ENCODE results near the gene IDI2. TPM values are rescaled to one million over a fixed set of nuclear protein-coding genes. Genes with fewer than 3 reads are reported as not detected.

Gene IDI2
- total and polyA plus RNA-seq, 4 donors: 0.05 to 0.18 (median 0.08) TPM; not detected in 1

- no peaks in the 10 kb centered on the region for H3K27me3 ChIP-seq (ENCODE audit: control insufficient read depth in 3 of 3, insufficient read depth in 3 of 3, low read length in 2 of 3)
- no peaks in the 10 kb centered on the region for H3K4me1 ChIP-seq (ENCODE audit: control insufficient read depth in 5 of 5, insufficient read depth in 5 of 5, low read length in 5 of 5)
- 73 to 89% methylated on average over 12 of the region's 12 CpGs for WGBS, 2 donors
- H3K36me3 ChIP-seq (ENCODE audit: control insufficient read depth in 4 of 4, insufficient read depth in 4 of 4, low read length in 4 of 4): peaks cover 0 to 11% (median 6%) of the 10 kb centered on the region in 4 donors
- no peak for DNase-seq
- no peak for ATAC-seq (ENCODE audit: insufficient read depth, low FRiP score)
- no peak overlapping the region for H3K9ac ChIP-seq (ENCODE audit: insufficient read depth in 1 of 2, low read length in 2 of 2)
- H3K4me3 ChIP-seq: no peak overlapping the region
- TF ChIP-seq CTCF (IDR thresholded peaks at IDR 0.05; ENCODE audit: control extremely low read depth, extremely low read depth): no peak
- H3K9me3 ChIP-seq (ENCODE audit: control insufficient read depth in 4 of 4, insufficient read depth in 3 of 4, low read length in 3 of 4): peaks cover 0 to 2% (median 0%) of the 10 kb centered on the region in 4 donors
- H3K27ac ChIP-seq (ENCODE audit: low read depth in 1 of 2, low read length in 1 of 2): no peak overlapping the region
These were observed 3.2 kb downstream of the IDI2 start for GRCh38 chr10:1022413-1022812.

GRCh38 chr10:1020958-1021357 lies 4.7 kb downstream of the IDI2 start:
- Histone ChIP-seq H3K27me3 (ENCODE audit: control insufficient read depth in 3 of 3, insufficient read depth in 3 of 3, low read length in 2 of 3) (no peaks in the 10 kb centered on the region), H3K36me3 (ENCODE audit: control insufficient read depth in 4 of 4, insufficient read depth in 4 of 4, low read length in 4 of 4) (peaks cover 5 to 20% (median 12%) of the 10 kb centered on the region in 4 donors), H3K27ac (ENCODE audit: low read depth in 1 of 2, low read length in 1 of 2) (no peak overlapping the region), H3K9ac (ENCODE audit: insufficient read depth in 1 of 2, low read length in 2 of 2) (no peak overlapping the region), H3K9me3 (ENCODE audit: control insufficient read depth in 4 of 4, insufficient read depth in 3 of 4, low read length in 3 of 4) (peaks cover 0 to 2% (median 0%) of the 10 kb centered on the region in 4 donors), H3K4me1 (ENCODE audit: control insufficient read depth in 5 of 5, insufficient read depth in 5 of 5, low read length in 5 of 5) (no peaks in the 10 kb centered on the region), H3K4me3 (no peak overlapping the region)
- no peak for TF ChIP-seq CTCF (IDR thresholded peaks at IDR 0.05; ENCODE audit: control extremely low read depth, extremely low read depth)
- ATAC-seq (ENCODE audit: insufficient read depth, low FRiP score) (no peak), DNase-seq (no peak)
- WGBS, 2 donors: 95 to 96% methylated on average over 9 of the region's 9 CpGs

DNA sequence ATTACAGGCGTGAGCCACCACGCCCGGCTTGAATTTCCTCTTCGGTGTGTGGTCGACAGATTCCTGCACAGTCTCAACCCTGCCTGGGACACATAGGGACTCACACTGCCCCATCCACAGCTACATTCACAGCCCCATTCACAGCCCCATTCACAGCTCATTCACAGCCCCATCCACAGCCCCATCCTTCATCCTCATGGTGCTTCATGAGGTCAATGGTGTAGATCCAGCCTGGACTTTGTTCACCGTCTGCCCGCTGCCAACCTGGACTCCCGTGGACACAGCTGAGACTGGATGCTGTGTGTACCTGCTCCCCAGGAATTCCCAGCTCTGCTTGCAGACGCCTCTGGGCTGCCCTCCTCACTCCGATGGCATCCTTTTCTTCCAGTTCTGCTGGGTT lies 5.2 kb downstream of the IDI2 start:
- ATAC-seq (ENCODE audit: insufficient read depth, low FRiP score) (no peak), DNase-seq (no peak)
- H3K27ac ChIP-seq (ENCODE audit: low read depth in 1 of 2, low read length in 1 of 2): no peak overlapping the region
- H3K4me1 ChIP-seq (ENCODE audit: control insufficient read depth in 5 of 5, insufficient read depth in 5 of 5, low read length in 5 of 5): no peaks in the 10 kb centered on the region
- TF ChIP-seq CTCF (IDR thresholded peaks at IDR 0.05; ENCODE audit: control extremely low read depth, extremely low read depth): no peak
- H3K27me3 ChIP-seq (ENCODE audit: control insufficient read depth in 3 of 3, insufficient read depth in 3 of 3, low read length in 2 of 3): no peaks in the 10 kb centered on the region
- peaks cover 0 to 2% (median 0%) of the 10 kb centered on the region in 4 donors for H3K9me3 ChIP-seq (ENCODE audit: control insufficient read depth in 4 of 4, insufficient read depth in 3 of 4, low read length in 3 of 4)
- no peak overlapping the region for H3K9ac ChIP-seq (ENCODE audit: insufficient read depth in 1 of 2, low read length in 2 of 2)
- 94 to 96% methylated on average over 10 of the region's 10 CpGs for WGBS, 2 donors
- peaks cover 9 to 25% (median 14%) of the 10 kb centered on the region in 4 donors for H3K36me3 ChIP-seq (ENCODE audit: control insufficient read depth in 4 of 4, insufficient read depth in 4 of 4, low read length in 4 of 4)
- H3K4me3 ChIP-seq: no peak overlapping the region

DNA sequence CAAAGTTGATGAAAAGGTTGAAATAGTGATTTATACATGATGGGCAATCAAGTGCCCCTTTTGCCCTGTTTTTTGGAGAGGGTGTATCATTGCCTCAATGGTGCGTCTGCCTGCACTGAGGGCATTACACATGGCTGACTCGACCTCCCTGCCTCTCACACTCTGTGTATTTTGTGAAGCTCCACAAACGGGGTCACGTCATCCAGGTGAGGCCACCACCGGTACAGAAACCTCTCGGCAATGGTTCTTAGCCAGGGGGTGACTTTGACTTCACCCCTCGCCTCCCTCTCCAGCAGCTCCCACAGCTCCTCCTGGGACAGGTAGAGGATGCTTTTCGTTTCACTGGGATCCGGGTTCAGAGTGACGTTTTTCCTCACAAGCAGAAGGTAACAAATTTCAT lies 6.3 kb downstream of the IDI2 start:
- Histone ChIP-seq H3K36me3 (ENCODE audit: control insufficient read depth in 4 of 4, insufficient read depth in 4 of 4, low read length in 4 of 4) (peaks cover 9 to 26% (median 17%) of the 10 kb centered on the region in 4 donors), H3K4me3 (no peak overlapping the region), H3K9me3 (ENCODE audit: control insufficient read depth in 4 of 4, insufficient read depth in 3 of 4, low read length in 3 of 4) (peaks cover 0 to 2% (median 0%) of the 10 kb centered on the region in 4 donors), H3K9ac (ENCODE audit: insufficient read depth in 1 of 2, low read length in 2 of 2) (no peak overlapping the region), H3K4me1 (ENCODE audit: control insufficient read depth in 5 of 5, insufficient read depth in 5 of 5, low read length in 5 of 5) (no peaks in the 10 kb centered on the region), H3K27me3 (ENCODE audit: control insufficient read depth in 3 of 3, insufficient read depth in 3 of 3, low read length in 2 of 3) (no peaks in the 10 kb centered on the region), H3K27ac (ENCODE audit: low read depth in 1 of 2, low read length in 1 of 2) (no peak overlapping the region)
- TF ChIP-seq CTCF (IDR thresholded peaks at IDR 0.05; ENCODE audit: control extremely low read depth, extremely low read depth): no peak
- no peak for DNase-seq
- no peak for ATAC-seq (ENCODE audit: insufficient read depth, low FRiP score)
- WGBS, 2 donors: 92 to 96% methylated on average over 10 of the region's 10 CpGs

Data from lung (tissue), 12 donors.